HG02623 (cell line): ENCODE results near the gene LCNL1.

Experiments used
- ATAC-seq: cut with Tn5 transposase; IDR thresholded peaks from one replicate; pipeline ENCODE4 v1.9.1; 2021; ENCODE audit warnings: moderate library complexity; ENCODE audit not compliant: unreplicated experiment

The LCNL1 gene

DNA sequence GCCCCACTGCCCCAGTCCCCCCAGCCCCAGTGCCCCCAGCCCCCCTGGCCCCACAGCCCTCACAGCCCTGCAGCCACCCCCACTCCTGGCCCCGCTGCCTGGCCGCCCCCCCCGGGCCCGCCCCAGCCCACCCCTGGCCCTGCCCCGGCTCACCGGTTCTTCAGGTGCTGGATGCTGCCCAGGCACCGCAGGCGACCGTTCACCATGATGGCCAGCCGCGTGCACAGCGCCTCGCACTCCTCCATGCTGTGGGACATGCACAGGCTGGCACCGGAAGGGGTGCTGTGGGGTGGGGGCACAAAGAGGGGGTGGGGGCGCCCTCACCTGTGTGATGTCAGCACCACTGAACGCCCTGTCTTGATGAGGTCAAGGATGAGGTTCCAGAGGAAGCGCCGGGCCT lies 26.4 kb downstream of the LCNL1 start:
- ATAC-seq, result no peak

- no peak for ATAC-seq
These were observed 27.3 kb downstream of the LCNL1 start for GRCh38 chr9:137009938-137010732.

GRCh38 chr9:137011156-137011555 lies 28.4 kb downstream of the LCNL1 start:
- no peak for ATAC-seq

- no peak for ATAC-seq
These were observed 29.3 kb downstream of the LCNL1 start for GRCh38 chr9:137011907-137012675.

DNA sequence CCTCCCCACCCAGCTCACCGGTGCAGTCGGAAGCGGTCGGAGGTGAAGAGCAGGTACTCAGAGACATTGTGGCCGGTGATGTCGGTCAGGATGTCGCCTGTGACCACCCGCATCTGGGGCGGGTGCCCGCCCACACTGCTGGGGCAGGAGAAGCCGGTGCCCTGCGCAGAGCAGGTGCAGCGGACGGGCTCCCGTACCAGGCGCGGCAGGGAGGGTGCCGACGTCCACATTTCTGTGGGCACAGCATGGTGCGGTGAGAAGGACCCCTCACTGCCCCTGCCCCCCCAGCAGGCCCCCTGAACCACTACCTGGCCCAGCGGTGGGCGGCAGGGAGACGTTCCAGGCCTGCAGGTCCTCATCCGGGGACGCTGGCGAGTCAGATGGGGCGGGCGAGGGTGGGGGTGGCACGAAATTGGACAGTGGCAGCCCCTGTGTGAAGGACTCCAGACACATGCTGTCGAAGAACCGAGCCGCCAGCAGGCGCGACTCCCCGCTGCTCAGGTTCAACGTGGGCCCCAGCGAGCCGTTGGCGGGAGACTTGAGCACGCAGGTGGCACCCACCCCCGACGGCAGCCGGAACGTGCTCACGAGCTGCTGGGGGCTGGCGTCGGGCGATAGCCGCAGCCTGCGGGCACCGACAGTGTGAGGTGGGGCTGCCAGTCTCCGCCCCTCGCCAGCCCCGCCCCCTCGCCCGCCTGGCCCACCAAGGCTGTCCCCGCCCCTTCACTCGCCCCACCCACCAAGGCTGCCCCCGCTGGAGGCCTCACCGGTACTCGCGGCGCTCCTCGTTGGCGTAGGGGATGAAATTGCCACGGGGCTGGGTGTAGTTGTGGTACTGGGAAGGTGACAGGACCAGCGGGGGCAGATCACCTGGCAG lies 30.1 kb downstream of the LCNL1 start:
- ATAC-seq, result no peak

GRCh38 chr9:137013571-137013940 lies 30.8 kb downstream of the LCNL1 start:
- no peak for ATAC-seq

DNA sequence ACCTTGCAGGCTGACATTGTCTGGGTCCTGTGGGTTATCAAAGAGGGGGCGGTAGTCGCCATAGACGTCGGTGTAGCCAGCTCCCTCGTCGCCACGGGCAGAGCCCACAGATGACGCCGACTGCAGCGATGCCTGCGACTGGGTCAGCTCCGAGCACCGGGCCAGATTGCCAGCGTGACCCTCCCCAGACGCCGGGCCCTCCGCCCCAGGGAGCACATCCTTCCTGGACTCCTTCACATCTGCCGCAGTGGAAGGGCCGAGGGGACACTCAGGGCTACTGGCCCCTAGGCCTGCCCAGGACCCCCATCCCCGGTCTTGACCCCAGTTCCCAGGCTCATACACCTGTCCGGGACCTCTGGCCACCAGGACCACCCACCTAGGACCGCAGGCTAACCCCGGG lies 31.4 kb downstream of the LCNL1 start:
- no peak for ATAC-seq

DNA sequence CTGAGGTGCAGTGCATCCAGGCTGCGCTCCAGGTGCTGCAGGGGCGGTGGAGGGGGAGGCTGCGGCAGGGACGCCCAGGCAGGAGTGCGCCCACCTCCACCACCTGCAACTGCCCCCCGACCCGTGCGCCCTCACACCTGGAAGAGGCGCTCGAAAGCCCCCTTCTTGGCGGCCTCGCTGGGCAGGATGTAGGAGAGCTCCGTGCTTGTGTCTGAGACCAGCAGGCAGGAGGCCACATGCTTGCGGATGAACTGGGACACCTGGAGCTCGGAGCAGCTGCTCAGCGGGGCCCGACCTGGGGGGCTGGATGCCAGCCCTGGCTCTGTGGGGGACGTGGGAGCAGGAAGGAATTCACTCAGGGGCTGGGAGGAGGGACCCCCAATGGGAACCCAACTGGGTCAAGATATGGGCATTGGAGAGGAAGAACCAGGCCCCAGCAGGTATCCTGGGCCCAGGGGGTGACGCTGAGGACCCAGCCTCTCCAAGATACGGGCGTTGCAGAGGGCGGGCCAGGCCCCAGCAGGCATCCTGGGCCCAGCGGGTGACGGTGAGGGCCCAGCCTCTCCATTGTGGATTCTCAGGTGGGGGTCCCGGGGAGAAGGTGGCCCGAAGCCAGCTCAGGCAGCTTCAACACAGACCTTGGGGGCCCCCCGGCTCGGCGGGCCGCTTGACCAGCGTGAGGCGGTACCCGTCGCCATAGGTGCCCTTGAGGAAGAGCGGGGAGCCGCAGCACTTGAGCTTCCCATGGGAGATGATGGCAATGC lies 32.2 kb downstream of the LCNL1 start:
- ATAC-seq, result no peak

- no peak for ATAC-seq
These were observed 32.7 kb downstream of the LCNL1 start for GRCh38 chr9:137015540-137015930.

DNA sequence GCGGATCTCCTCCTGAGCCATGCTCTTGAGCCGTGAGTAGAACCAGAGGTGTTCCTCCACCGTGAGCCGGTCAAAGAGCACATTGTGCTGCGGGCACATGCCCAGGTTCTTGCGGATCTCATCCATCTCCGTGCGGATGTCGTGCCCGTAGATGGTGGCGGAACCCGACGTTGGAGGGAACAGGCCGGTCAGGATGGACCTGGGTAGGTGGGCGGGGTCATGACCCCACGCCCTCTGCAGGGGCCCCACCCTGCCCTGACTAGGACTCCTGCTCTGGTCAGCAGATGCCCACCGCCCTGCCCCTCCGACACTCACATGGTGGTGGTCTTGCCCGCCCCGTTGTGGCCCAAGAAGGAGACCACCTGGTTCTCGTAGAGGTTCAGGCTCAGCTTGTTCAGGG lies 33.2 kb downstream of the LCNL1 start:
- ATAC-seq, result no peak

DNA sequence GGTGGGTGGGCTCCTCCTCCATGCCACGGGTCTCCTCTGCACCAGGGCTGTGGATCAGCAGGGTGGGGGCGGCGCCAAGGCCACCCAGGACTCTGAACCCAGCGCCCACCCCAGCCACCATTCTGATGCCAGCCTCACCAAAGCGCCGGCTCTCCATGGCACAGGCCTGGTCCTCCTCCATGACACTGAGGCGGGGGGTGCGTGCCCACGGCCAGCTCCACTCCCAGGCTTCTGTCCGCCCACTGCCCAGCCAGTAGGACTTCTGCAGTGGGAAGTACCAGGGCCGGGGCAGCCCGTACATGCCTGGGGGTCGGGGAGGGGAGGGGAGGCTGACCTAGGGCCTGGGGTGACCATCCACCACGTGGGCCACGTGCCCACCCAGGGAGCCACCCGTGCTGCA lies 33.6 kb downstream of the LCNL1 start:
- ATAC-seq, result no peak

DNA sequence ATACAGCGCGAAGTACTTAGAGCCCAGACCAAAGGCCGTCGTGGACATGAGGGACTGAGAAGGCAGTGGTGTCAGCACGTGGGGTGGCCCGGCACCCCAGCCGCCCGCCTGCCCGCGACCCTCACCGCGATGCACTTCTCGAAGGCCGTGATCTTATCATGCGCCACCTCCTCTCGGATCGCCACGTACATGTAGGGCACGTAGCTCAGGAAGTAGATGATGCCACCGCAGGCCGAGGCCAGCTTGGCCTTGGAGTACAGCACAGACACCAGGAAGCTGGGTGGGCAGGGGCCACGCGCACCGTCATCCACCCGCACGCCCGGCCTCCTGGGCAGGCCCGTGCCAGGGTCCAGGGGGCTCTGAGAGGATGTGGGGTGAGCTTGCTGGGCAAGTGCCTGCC lies 34.3 kb downstream of the LCNL1 start:
- no peak for ATAC-seq

- ATAC-seq, result no peak
These were observed 35.2 kb downstream of the LCNL1 start for GRCh38 chr9:137017791-137018497.

DNA sequence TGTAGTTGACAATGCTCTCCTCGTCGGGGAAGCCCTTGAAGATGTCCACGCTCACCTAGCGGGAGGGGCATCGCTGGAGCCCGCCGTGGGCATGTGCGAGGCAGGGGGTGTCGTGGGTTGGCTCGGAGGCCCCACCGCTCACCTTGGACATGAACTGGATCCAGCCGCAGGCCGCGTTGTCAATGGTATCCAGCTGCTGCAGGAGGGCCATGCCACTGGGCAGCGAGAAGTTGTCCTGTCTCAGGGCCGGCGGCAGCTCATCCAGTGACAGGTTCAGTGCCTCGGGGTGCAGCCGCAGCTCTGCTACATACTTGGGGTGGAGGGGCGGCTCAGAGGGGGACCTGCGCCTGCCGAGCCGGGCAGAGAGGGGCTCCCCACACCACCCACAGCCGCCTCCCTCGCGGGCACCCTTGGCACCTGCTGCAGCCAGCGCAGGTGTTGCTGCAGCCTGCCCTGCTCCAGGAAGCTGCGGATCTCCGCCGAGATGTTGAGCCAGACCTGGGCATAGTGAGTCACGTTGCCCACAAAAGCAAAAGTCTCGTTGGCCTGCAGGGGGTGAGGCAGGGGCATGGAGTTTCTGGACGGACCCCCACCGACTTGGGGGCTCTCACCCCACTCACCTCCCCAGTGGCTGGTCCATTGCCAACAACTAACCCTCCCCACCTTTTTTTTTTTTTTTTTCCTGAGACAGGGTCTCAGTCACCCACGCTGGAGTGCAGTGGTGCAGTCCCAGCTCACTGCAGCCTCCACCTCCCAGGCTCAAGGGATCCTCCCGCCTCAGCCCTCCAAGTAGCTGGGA lies 36.2 kb downstream of the LCNL1 start:
- no peak for ATAC-seq

DNA sequence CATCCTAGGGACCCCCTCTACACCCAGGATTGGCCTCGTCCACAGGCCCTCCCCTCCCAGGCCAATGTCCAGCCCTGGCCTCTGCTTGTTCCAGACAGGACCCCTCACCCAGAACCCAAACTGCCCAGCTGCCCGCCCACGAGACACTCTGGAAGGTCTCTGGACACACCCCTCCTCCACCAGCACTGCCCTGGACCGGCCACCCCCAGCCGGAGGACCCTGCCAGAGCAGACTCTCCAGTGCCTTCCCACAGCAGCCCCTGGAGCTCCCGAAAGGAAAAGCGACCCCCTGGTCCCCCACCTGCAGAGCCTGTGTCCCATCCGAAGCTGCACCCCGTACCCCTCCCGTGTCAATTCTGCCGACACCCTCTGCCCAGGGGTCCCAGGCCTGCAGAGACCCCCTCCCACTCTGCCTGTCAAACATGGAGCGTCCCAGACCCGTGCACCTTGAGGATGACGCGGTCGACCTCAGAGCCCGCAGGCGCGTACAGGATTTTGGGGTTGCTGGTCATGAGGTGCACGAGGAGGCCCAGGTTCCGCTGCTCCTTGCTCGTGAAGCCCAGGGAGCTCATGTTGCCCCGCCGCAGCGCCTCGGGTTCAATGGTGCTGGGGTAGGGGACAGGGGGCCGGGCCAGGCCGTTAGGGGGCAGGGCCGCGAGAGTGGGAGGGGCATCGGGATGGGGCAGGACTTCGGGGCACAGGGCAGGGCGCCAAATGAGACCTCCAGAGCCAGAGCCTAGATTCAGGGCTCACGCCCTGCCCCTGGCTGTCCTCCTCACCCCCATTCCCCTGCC lies 37.3 kb downstream of the LCNL1 start:
- no peak for ATAC-seq

- no peak for ATAC-seq
These were observed 38.2 kb downstream of the LCNL1 start for GRCh38 chr9:137020771-137021567.

- no peak for ATAC-seq
These were observed 38.8 kb downstream of the LCNL1 start for GRCh38 chr9:137021568-137021978.
